Measurements from ENCODE around the gene GTF3C1. TPM values are rescaled to one million over a fixed set of nuclear protein-coding genes. Genes with fewer than 3 reads are reported as not detected.

Gene GTF3C1
- total and polyA plus RNA-seq, 12 donors, result 51.0 to 225 (median 84.3) TPM

GRCh38 chr16:27450196-27450549, 99.5 kb downstream of the GTF3C1 start:
- WGBS, 4 donors, result 17 to 26% (median 24%) methylated on average over 5 of the region's 5 CpGs
- no peaks in the 10 kb centered on the region for H3K4me1 ChIP-seq (replicated peaks in 1 of 2)
- DNase-seq, result no peak
- no peaks in the 10 kb centered on the region for H3K36me3 ChIP-seq (replicated peaks in 1 of 2)
- peak overlapping the region in 2 of 5 donors; percentile 28 to 45 for H3K27ac ChIP-seq
- TF ChIP-seq POLR2A (IDR thresholded peaks at IDR 0.05), result no peak
- TF ChIP-seq, protein P1, sequence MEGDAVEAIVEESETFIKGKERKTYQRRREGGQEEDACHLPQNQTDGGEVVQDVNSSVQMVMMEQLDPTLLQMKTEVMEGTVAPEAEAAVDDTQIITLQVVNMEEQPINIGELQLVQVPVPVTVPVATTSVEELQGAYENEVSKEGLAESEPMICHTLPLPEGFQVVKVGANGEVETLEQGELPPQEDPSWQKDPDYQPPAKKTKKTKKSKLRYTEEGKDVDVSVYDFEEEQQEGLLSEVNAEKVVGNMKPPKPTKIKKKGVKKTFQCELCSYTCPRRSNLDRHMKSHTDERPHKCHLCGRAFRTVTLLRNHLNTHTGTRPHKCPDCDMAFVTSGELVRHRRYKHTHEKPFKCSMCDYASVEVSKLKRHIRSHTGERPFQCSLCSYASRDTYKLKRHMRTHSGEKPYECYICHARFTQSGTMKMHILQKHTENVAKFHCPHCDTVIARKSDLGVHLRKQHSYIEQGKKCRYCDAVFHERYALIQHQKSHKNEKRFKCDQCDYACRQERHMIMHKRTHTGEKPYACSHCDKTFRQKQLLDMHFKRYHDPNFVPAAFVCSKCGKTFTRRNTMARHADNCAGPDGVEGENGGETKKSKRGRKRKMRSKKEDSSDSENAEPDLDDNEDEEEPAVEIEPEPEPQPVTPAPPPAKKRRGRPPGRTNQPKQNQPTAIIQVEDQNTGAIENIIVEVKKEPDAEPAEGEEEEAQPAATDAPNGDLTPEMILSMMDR (IDR thresholded peaks at IDR 0.05), result no peak
- H3K9me3 ChIP-seq (replicated peaks in 1 of 3), result no peaks in the 10 kb centered on the region
- H3K4me3 ChIP-seq, result no peak overlapping the region
- H3K27me3 ChIP-seq, result peaks cover 8% of the 10 kb centered on the region
- intact Hi-C loops (cut with DNase I), result loop anchor here in 1 of 2 donors (10.0 kb wide), 1 partner anchor 75 kb away; no protein-coding TSS in a partner anchor

GRCh38 chr16:27449434-27450195, 100.1 kb downstream of the GTF3C1 start:
- 28 to 42% (median 38%) methylated on average over 16 to 31 of the region's 31 CpGs for WGBS, 4 donors
- Histone ChIP-seq H3K27ac (peak overlapping the region in 1 of 5 donors; percentile 45), H3K4me3 (no peak overlapping the region), H3K36me3 (replicated peaks in 1 of 2) (no peaks in the 10 kb centered on the region), H3K9me3 (replicated peaks in 1 of 3) (no peaks in the 10 kb centered on the region), H3K4me1 (replicated peaks in 1 of 2) (no peaks in the 10 kb centered on the region), H3K27me3 (peaks cover 8% of the 10 kb centered on the region)
- no peak for DNase-seq
- intact Hi-C loops (cut with DNase I), result loop anchor here in 1 of 2 donors (10.0 kb wide), 1 partner anchor 75 kb away; no protein-coding TSS in a partner anchor
- TF ChIP-seq, protein P1 (IDR thresholded peaks at IDR 0.05), result no peak
- no peak for TF ChIP-seq POLR2A (IDR thresholded peaks at IDR 0.05)

- H3K4me1 ChIP-seq (replicated peaks in 1 of 2), result no peaks in the 10 kb centered on the region
- H3K4me3 ChIP-seq, result no peak overlapping the region
- 82 to 88% (median 87%) methylated on average over 5 to 19 of the region's 19 CpGs for WGBS, 4 donors
- H3K36me3 ChIP-seq (replicated peaks in 1 of 2), result no peaks in the 10 kb centered on the region
- H3K9me3 ChIP-seq (replicated peaks in 1 of 3), result no peaks in the 10 kb centered on the region
- no peak for DNase-seq
- H3K27me3 ChIP-seq, result peaks cover 8% of the 10 kb centered on the region
- no peak overlapping the region for H3K27ac ChIP-seq
- TF ChIP-seq, protein P1 (IDR thresholded peaks at IDR 0.05), result no peak
- no peak for TF ChIP-seq POLR2A (IDR thresholded peaks at IDR 0.05)
- intact Hi-C loops (cut with DNase I), result no loop called here
Observed at GRCh38 chr16:27448532-27449433, 100.9 kb downstream of the GTF3C1 start.

DNA sequence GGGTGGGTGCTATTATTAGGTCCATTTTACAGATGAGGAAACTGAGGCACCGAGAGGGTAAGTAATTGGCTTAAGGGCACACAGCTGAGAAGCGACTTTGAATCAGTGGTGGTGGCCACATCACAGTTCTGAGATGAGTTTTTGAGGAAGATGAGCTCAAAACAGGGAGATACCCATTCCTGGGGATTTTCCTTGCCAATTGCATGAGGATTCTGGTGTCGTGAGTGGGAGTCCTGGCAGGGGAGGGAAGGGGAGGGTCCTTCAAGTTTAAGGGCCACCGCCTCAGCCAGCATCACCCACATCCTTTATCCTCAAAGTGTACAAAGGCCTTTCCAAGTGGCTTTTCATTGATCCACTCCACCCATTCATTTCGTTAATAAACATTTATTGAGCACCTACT, 102.4 kb downstream of the GTF3C1 start:
- TF ChIP-seq POLR2A (IDR thresholded peaks at IDR 0.05), result no peak
- TF ChIP-seq, protein P1 (IDR thresholded peaks at IDR 0.05), result no peak
- intact Hi-C loops (cut with DNase I), result no loop called here
- peaks cover 8% of the 10 kb centered on the region for H3K27me3 ChIP-seq
- no peak for DNase-seq
- 81 to 94% (median 91%) methylated on average over 5 of the region's 5 CpGs for WGBS, 4 donors
- no peak overlapping the region for H3K4me3 ChIP-seq
- no peaks in the 10 kb centered on the region for H3K4me1 ChIP-seq (replicated peaks in 1 of 2)
- H3K27ac ChIP-seq, result no peak overlapping the region
- no peaks in the 10 kb centered on the region for H3K36me3 ChIP-seq (replicated peaks in 1 of 2)
- H3K9me3 ChIP-seq (replicated peaks in 1 of 3), result no peaks in the 10 kb centered on the region

All from adrenal gland (tissue), 12 donors.